Fibroblast of skin of left biceps (primary cell): Measurements from ENCODE around the gene ZNF148.

Experiments
- DNase-seq, 2 experiments: peaks; one replicate each; pipeline ENCODE4 v3.0.0-alpha.2; 2013; ENCODE audit warnings: low read depth in 2 of 2

ZNF148 gene

GRCh38 chr3:125278155-125278554, 97.0 kb downstream of the ZNF148 start:
- DNase-seq = no peak

GRCh38 chr3:125271127-125271526, 104.0 kb downstream of the ZNF148 start:
- DNase-seq = no peak

- no peak for DNase-seq
Observed at GRCh38 chr3:125267460-125267859, 107.7 kb downstream of the ZNF148 start.

GRCh38 chr3:125266971-125267370, 108.2 kb downstream of the ZNF148 start:
- DNase-seq = no peak

GRCh38 chr3:125262161-125262560, 113.0 kb downstream of the ZNF148 start:
- DNase-seq = no peak

- DNase-seq = no peak
Observed at GRCh38 chr3:125261031-125261430, 114.1 kb downstream of the ZNF148 start.

- no peak for DNase-seq
Observed at GRCh38 chr3:125260158-125260557, 115.0 kb downstream of the ZNF148 start.

GRCh38 chr3:125257536-125257935, 117.6 kb downstream of the ZNF148 start:
- no peak for DNase-seq

- DNase-seq = no peak
Observed at GRCh38 chr3:125256675-125257074, 118.5 kb downstream of the ZNF148 start.

GRCh38 chr3:125250973-125251372, 124.2 kb downstream of the ZNF148 start:
- DNase-seq = no peak

GRCh38 chr3:125246237-125246636, 128.9 kb downstream of the ZNF148 start:
- DNase-seq = no peak

GRCh38 chr3:125245521-125245920, 129.6 kb downstream of the ZNF148 start:
- peak in 1 of 2 experiments; percentile 28 for DNase-seq

GRCh38 chr3:125240496-125240895, 134.6 kb downstream of the ZNF148 start:
- no peak for DNase-seq

GRCh38 chr3:125239266-125239665, 135.9 kb downstream of the ZNF148 start:
- no peak for DNase-seq

GRCh38 chr3:125238759-125239158, 136.4 kb downstream of the ZNF148 start:
- DNase-seq = no peak

- peak; percentile 43 to 45 for DNase-seq
Observed at GRCh38 chr3:125236331-125236903, 138.7 kb downstream of the ZNF148 start.

- DNase-seq = no peak
Observed at GRCh38 chr3:125234831-125235230, 140.3 kb downstream of the ZNF148 start.

- DNase-seq = no peak
Observed at GRCh38 chr3:125232401-125232800, 142.7 kb downstream of the ZNF148 start.

- peak; percentile 40 to 50 for DNase-seq
Observed at GRCh38 chr3:125231895-125232294, 143.2 kb downstream of the ZNF148 start.

- DNase-seq = no peak
Observed at GRCh38 chr3:125229707-125230106, 145.4 kb downstream of the ZNF148 start.

- no peak for DNase-seq
Observed at GRCh38 chr3:125229168-125229567, 146.0 kb downstream of the ZNF148 start.

GRCh38 chr3:125221831-125222230, 153.3 kb downstream of the ZNF148 start:
- no peak for DNase-seq

- no peak for DNase-seq
Observed at GRCh38 chr3:125220727-125221429, 154.2 kb downstream of the ZNF148 start.

GRCh38 chr3:125220183-125220582, 154.9 kb downstream of the ZNF148 start:
- no peak for DNase-seq
